ENCODE data around the gene ZIC1.

DNA sequence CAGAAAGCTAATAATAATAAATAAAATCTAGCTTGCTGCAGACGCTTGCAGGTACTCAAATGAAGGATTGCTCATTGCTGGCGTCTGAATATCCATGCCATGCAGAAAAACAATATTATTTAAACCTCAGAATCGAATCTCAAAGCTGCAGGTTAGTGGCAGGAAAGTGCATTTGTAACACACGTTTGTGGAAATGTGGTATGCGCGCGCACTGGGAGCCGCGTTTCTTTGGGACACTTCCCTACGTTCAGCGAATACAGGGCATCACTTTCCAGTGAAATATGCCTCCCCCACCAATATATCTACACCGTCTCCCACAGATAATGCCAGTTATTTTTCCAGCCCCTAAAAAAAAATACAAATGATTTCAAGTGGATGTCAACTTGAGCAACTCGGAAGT lies 39.9 kb upstream of the ZIC1 start:
- TF ChIP-seq, protein P1, sequence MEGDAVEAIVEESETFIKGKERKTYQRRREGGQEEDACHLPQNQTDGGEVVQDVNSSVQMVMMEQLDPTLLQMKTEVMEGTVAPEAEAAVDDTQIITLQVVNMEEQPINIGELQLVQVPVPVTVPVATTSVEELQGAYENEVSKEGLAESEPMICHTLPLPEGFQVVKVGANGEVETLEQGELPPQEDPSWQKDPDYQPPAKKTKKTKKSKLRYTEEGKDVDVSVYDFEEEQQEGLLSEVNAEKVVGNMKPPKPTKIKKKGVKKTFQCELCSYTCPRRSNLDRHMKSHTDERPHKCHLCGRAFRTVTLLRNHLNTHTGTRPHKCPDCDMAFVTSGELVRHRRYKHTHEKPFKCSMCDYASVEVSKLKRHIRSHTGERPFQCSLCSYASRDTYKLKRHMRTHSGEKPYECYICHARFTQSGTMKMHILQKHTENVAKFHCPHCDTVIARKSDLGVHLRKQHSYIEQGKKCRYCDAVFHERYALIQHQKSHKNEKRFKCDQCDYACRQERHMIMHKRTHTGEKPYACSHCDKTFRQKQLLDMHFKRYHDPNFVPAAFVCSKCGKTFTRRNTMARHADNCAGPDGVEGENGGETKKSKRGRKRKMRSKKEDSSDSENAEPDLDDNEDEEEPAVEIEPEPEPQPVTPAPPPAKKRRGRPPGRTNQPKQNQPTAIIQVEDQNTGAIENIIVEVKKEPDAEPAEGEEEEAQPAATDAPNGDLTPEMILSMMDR (IDR thresholded peaks at IDR 0.05), result no peak
- TF ChIP-seq POLR2A (IDR thresholded peaks at IDR 0.05), result no peak
- TF ChIP-seq EP300 (IDR thresholded peaks at IDR 0.05), result no peak

Data from tibial nerve (tissue), 4 donors.